ENCODE measurements around the gene KIF20A.

The KIF20A gene

GRCh38 chr5:138226910-138227309 lies 48.0 kb downstream of the KIF20A start:
- no peak overlapping the region for H3K4me3 ChIP-seq (ENCODE audit: extremely low read depth, insufficient read depth, low read length, poor library complexity, severe bottlenecking)
- H3K9me3 ChIP-seq (ENCODE audit: control insufficient read depth, low read length): peaks cover 14% of the 10 kb centered on the region
- H3K36me3 ChIP-seq (ENCODE audit: control insufficient read depth, insufficient read depth, low read length): no peaks in the 10 kb centered on the region
- H3K27ac ChIP-seq (ENCODE audit: low read depth, low read length, severe bottlenecking): no peak overlapping the region
- H3K4me1 ChIP-seq (ENCODE audit: control insufficient read depth, insufficient read depth, low read length, poor library complexity, severe bottlenecking): peaks cover 13% of the 10 kb centered on the region

GRCh38 chr5:138229387-138229786 lies 50.5 kb downstream of the KIF20A start:
- Histone ChIP-seq H3K27ac (ENCODE audit: low read depth, low read length, severe bottlenecking) (no peak overlapping the region), H3K9me3 (ENCODE audit: control insufficient read depth, low read length) (peaks cover 14% of the 10 kb centered on the region), H3K4me3 (ENCODE audit: extremely low read depth, insufficient read depth, low read length, poor library complexity, severe bottlenecking) (no peak overlapping the region), H3K4me1 (ENCODE audit: control insufficient read depth, insufficient read depth, low read length, poor library complexity, severe bottlenecking) (peaks cover 13% of the 10 kb centered on the region), H3K36me3 (ENCODE audit: control insufficient read depth, insufficient read depth, low read length) (no peaks in the 10 kb centered on the region)
- 90% methylated on average over 3 to 5 of the region's 6 CpGs for WGBS, 2 experiments (ENCODE audit: insufficient coverage in 2 of 2)

GRCh38 chr5:138230261-138230660 lies 51.3 kb downstream of the KIF20A start:
- Histone ChIP-seq H3K9me3 (ENCODE audit: control insufficient read depth, low read length) (peaks cover 14% of the 10 kb centered on the region), H3K36me3 (ENCODE audit: control insufficient read depth, insufficient read depth, low read length) (no peaks in the 10 kb centered on the region), H3K4me3 (ENCODE audit: extremely low read depth, insufficient read depth, low read length, poor library complexity, severe bottlenecking) (no peak overlapping the region), H3K4me1 (ENCODE audit: control insufficient read depth, insufficient read depth, low read length, poor library complexity, severe bottlenecking) (peaks cover 13% of the 10 kb centered on the region), H3K27ac (ENCODE audit: low read depth, low read length, severe bottlenecking) (peak overlapping the region; percentile 88)

- Histone ChIP-seq H3K27ac (ENCODE audit: low read depth, low read length, severe bottlenecking) (peak overlapping the region; percentile 88), H3K4me3 (ENCODE audit: extremely low read depth, insufficient read depth, low read length, poor library complexity, severe bottlenecking) (no peak overlapping the region), H3K4me1 (ENCODE audit: control insufficient read depth, insufficient read depth, low read length, poor library complexity, severe bottlenecking) (peaks cover 13% of the 10 kb centered on the region), H3K36me3 (ENCODE audit: control insufficient read depth, insufficient read depth, low read length) (no peaks in the 10 kb centered on the region), H3K9me3 (ENCODE audit: control insufficient read depth, low read length) (peaks cover 11% of the 10 kb centered on the region)
- 79 to 84% methylated on average over 6 of the region's 7 CpGs for WGBS, 2 experiments (ENCODE audit: insufficient coverage in 2 of 2)
Observed at GRCh38 chr5:138230981-138231589, 52.2 kb downstream of the KIF20A start.

GRCh38 chr5:138233280-138233679 lies 54.4 kb downstream of the KIF20A start:
- H3K4me1 ChIP-seq (ENCODE audit: control insufficient read depth, insufficient read depth, low read length, poor library complexity, severe bottlenecking): peaks cover 13% of the 10 kb centered on the region
- H3K36me3 ChIP-seq (ENCODE audit: control insufficient read depth, insufficient read depth, low read length): no peaks in the 10 kb centered on the region
- H3K27ac ChIP-seq (ENCODE audit: low read depth, low read length, severe bottlenecking): no peak overlapping the region
- no peaks in the 10 kb centered on the region for H3K9me3 ChIP-seq (ENCODE audit: control insufficient read depth, low read length)
- no peak overlapping the region for H3K4me3 ChIP-seq (ENCODE audit: extremely low read depth, insufficient read depth, low read length, poor library complexity, severe bottlenecking)
- WGBS, 2 experiments (ENCODE audit: insufficient coverage in 2 of 2): 70 to 100% methylated on average over 1 to 2 of the region's 2 CpGs

- H3K4me3 ChIP-seq (ENCODE audit: extremely low read depth, insufficient read depth, low read length, poor library complexity, severe bottlenecking): no peak overlapping the region
- no peaks in the 10 kb centered on the region for H3K36me3 ChIP-seq (ENCODE audit: control insufficient read depth, insufficient read depth, low read length)
- 77 to 94% methylated on average over 2 of the region's 2 CpGs for WGBS, 2 experiments (ENCODE audit: insufficient coverage in 2 of 2)
- no peak overlapping the region for H3K27ac ChIP-seq (ENCODE audit: low read depth, low read length, severe bottlenecking)
- H3K9me3 ChIP-seq (ENCODE audit: control insufficient read depth, low read length): no peaks in the 10 kb centered on the region
- peaks cover 8% of the 10 kb centered on the region for H3K4me1 ChIP-seq (ENCODE audit: control insufficient read depth, insufficient read depth, low read length, poor library complexity, severe bottlenecking)
Observed at GRCh38 chr5:138234651-138235050, 55.7 kb downstream of the KIF20A start.

Measured in mesodermal cell (in vitro differentiated cells).